Right cardiac atrium (tissue), 5 donors: ENCODE measurements around the gene SLC30A1. TPM values are rescaled to one million over a fixed set of nuclear protein-coding genes. Genes with fewer than 3 reads are reported as not detected.

Experiments
- ATAC-seq, 2 donors: fragments of 200-7000 bp; cut with Tn5 transposase; one replicate each; pipeline versions ENCODE4 v1.8.0 to v1.9.1; 2020; ENCODE audit warnings: moderate library complexity in 2 of 2, mild to moderate bottlenecking in 1 of 2
- DNase-seq, 3 donors: peaks; one replicate each; pipeline ENCODE4 v3.0.0-alpha.2; 2020
- H3K27ac ChIP-seq: one replicate; pipeline ENCODE4 v1.5.1; 2013; ENCODE audit warnings: mild to moderate bottlenecking, low read length, control low read depth, moderate library complexity
- H3K27me3 ChIP-seq: one replicate; pipeline ENCODE4 v1.6.1; 2013; ENCODE audit not compliant: control insufficient read depth, insufficient read depth
- H3K4me1 ChIP-seq: one replicate; pipeline ENCODE4 v1.6.1; 2013; ENCODE audit warnings: low read length; ENCODE audit not compliant: control insufficient read depth, insufficient read depth
- H3K4me3 ChIP-seq: one replicate; pipeline ENCODE4 v1.5.1; 2013; ENCODE audit warnings: low read length, control low read depth
- H3K9me3 ChIP-seq: one replicate; pipeline ENCODE4 v1.6.1; 2013; ENCODE audit warnings: low read length; ENCODE audit not compliant: control insufficient read depth
- WGBS: extraction: QIAGEN DNeasy Blood & Tissue Kit; methylation state at CpG from one replicate; pipeline ENCODE4 v1.1.7; 2013; 5-methylcytosine and 5-hydroxymethylcytosine counted together
- intact Hi-C, 4 donors: fragments of 100-400 bp; cut with DNase I; formaldehyde crosslinking; loops; one replicate each; pipeline versions ENCODE4 v1.11.0 to v1.14.0; 2022 to 2023
- polyA plus RNA-seq: library from polyadenylated mRNA; stranded (reverse); fragments of 200-250 nt; gene quantifications from one replicate; pipeline ENCODE4 v1.2.3, GENCODE V29; 2013
- total RNA-seq, 4 donors: library from RNA; stranded (reverse); fragmentation: NEBNext Ultra II Directional; extraction: Animal tissue kit (Norgen Biotek cat#: 25700); gene quantifications; one replicate each; pipeline ENCODE4 v1.2.1, GENCODE V29; 2021
- donor health status: healthy with polysubstance abuse.
- donor health status: DM: no; HTN: yes; CAD: no.
- donor health status: DM: no; HTN: no; CAD: no.
- donor health status: DM: no; HTN: yes; CAD: no; lungs with severe emphysema.
- donor health status: DM: yes; HTN: yes; CAD: no.

The SLC30A1 gene
- total and polyA plus RNA-seq, 5 donors: 6.0 to 19.2 (median 14.7) TPM

DNA sequence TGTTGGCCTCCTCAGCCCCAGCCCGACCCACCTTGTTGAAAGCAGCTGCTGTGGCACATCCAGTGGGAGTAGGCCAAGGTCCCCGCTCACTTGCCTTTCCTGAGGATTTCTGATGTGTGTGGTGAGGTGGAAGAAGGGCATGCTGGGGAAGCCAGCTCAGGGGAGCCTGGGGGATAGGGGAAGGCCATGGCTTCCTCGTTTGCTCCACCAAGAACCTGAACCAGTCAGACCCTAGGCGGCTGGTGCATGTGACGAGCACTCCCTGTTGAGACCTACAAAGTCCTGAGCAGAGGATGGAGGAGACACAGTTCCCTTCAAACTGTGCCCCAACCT is 38.0 kb upstream of the SLC30A1 start:
- peak overlapping the region; percentile 69 for H3K27ac ChIP-seq
- ATAC-seq (no peak), DNase-seq (no peak)
- intact Hi-C loops: no loop called here
- no peak overlapping the region for H3K4me3 ChIP-seq
- 89% methylated on average over 5 of the region's 5 CpGs for WGBS
- H3K4me1 ChIP-seq: peaks cover 13% of the 10 kb centered on the region
- no peaks in the 10 kb centered on the region for H3K9me3 ChIP-seq
- no peaks in the 10 kb centered on the region for H3K27me3 ChIP-seq

DNA sequence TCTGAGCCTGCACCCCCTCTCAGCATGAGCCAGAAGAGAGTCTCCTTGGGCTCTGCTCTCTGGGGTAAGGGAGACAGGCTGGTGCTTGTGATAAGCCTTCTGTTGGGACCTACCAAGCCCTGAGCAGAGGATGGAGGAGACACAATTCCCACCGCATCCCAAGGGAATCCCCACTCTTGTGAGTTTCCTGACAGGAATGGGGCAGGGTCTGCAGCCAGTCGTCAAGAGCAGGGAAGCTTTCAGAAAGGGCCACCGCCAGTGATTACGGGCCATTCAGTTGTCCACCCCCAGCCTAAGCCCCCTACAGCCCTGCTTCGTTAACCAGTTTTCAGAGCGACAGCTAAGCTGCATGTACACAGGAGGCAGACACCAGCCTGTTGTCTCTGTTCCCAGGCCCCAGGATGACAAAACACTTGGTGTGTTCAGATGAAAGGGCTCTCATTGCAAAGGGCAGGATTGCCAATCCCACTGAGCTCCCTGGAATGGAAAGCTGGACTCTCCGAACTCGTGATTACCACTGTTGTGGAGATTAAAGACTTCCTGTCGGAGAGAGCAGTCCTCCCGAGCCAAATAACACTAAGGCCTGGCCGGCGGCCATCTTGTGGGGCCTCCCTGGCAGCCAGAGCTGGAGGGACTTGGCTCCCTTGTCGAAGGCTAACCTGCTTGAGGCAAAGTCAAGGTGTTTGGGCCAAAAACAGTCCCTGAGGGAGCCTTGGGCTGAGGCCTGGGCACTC is 37.4 kb upstream of the SLC30A1 start:
- Histone ChIP-seq H3K4me1 (peaks cover 13% of the 10 kb centered on the region), H3K9me3 (no peaks in the 10 kb centered on the region), H3K27me3 (no peaks in the 10 kb centered on the region), H3K4me3 (no peak overlapping the region), H3K27ac (peak overlapping the region; percentile 69)
- DNase-seq: peak; percentile 86 to 95 (median 93)
- 43% methylated on average over 13 of the region's 13 CpGs for WGBS
- peak; percentile 78 to 87 for ATAC-seq
- intact Hi-C loops: no loop called here

GRCh38 chr1:211614615-211615014 is 35.7 kb upstream of the SLC30A1 start:
- no peaks in the 10 kb centered on the region for H3K27me3 ChIP-seq
- intact Hi-C loops: no loop called here
- H3K4me3 ChIP-seq: no peak overlapping the region
- no peak overlapping the region for H3K27ac ChIP-seq
- H3K9me3 ChIP-seq: no peaks in the 10 kb centered on the region
- ATAC-seq (no peak), DNase-seq (no peak)
- peaks cover 13% of the 10 kb centered on the region for H3K4me1 ChIP-seq
- WGBS: 91% methylated on average over 11 of the region's 11 CpGs

DNA sequence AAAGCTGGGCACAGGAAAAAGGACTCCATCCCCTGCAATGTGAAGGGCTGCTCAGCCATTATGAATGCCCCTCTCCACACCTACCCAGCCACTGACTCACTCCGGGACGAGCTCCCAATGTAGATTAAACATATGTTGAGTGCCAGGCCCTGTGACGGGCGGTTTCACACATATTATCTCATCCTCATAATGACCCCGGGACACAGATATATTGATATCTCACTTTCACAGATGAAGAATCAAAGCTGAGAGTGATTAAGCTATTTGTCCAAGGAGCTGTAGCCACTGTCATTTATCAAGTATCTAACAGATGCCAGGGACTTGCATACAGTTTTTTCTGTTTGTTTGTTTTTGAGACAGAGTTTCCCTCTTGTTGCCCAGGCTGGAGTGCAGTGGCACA is 35.0 kb upstream of the SLC30A1 start:
- WGBS: 57% methylated on average over 5 of the region's 5 CpGs
- ATAC-seq: no peak
- Histone ChIP-seq H3K9me3 (no peaks in the 10 kb centered on the region), H3K4me1 (peaks cover 13% of the 10 kb centered on the region), H3K4me3 (no peak overlapping the region), H3K27me3 (no peaks in the 10 kb centered on the region), H3K27ac (peak overlapping the region; percentile 65)
- intact Hi-C loops: no loop called here
- no peak for DNase-seq

GRCh38 chr1:211613108-211613947 is 34.4 kb upstream of the SLC30A1 start:
- ATAC-seq: peak; percentile 86 to 89
- no peak overlapping the region for H3K4me3 ChIP-seq
- intact Hi-C loops: no loop called here
- DNase-seq: peak; percentile 89 to 90 (median 90)
- peak overlapping the region; percentile 98 for H3K27ac ChIP-seq
- 57% methylated on average over 8 of the region's 8 CpGs for WGBS
- H3K9me3 ChIP-seq: no peaks in the 10 kb centered on the region
- no peaks in the 10 kb centered on the region for H3K27me3 ChIP-seq
- H3K4me1 ChIP-seq: peaks cover 13% of the 10 kb centered on the region

DNA sequence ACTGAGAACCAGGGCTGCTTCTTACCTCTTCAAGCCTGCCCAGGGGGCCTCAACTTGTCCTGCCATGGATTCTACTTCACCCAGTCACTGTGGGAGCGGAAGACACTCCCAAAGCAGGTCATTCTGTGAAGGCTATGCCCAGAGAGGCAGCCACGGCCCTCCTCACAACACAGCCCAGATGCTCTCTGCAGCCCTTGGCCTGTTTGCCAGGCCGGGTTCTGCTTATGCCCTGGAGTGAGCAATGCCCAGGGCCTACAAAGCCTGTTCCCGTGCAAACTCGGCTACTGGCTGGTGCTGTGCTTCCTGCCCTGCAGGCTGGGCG is 33.8 kb upstream of the SLC30A1 start:
- Histone ChIP-seq H3K4me3 (no peak overlapping the region), H3K27ac (peak overlapping the region; percentile 98), H3K4me1 (peaks cover 13% of the 10 kb centered on the region), H3K9me3 (no peaks in the 10 kb centered on the region), H3K27me3 (no peaks in the 10 kb centered on the region)
- DNase-seq (no peak), ATAC-seq (no peak)
- intact Hi-C loops: no loop called here
- WGBS: 93% methylated on average over 6 of the region's 6 CpGs

GRCh38 chr1:211611818-211612217 is 32.9 kb upstream of the SLC30A1 start:
- DNase-seq (no peak), ATAC-seq (no peak)
- no peaks in the 10 kb centered on the region for H3K9me3 ChIP-seq
- peaks cover 13% of the 10 kb centered on the region for H3K4me1 ChIP-seq
- H3K4me3 ChIP-seq: no peak overlapping the region
- WGBS: 72% methylated on average over 4 of the region's 4 CpGs
- no peaks in the 10 kb centered on the region for H3K27me3 ChIP-seq
- intact Hi-C loops: no loop called here
- H3K27ac ChIP-seq: peak overlapping the region; percentile 26

DNA sequence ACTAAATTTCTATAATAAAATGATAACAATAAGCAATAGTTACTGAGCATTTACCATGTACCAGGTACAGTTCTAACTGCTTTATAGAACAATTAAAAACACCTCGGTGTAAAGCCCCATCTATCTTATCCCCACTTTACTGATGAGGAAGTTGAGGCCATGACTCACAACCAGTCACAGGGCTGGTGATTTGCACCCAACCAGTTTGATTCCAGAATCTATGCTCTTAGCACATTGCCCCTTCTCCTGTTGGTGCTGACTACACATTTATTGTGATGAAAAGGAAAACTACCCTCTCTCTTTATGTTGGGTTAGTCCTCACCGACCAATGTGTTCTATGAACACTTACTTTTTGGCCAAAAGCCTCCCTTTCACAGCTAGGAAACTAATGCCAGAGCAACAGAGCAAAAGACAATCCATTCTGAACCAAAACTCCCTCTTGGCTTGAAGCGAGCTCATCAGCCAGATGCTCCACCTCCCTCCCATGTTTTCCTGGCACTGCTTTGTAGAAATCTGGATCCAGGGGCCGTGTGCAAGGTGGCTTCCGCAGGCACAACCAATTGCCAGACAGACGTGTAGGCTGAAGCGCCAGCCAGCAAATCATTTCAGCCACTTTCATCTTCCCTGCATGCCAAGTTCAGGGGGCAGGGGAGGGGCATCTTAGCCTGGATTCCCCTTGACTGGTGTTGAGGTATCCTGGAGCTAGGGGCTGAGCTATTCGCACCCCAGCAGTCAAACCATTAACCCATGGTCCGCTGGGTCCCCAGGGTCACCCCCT is 32.0 kb upstream of the SLC30A1 start:
- H3K27ac ChIP-seq: peak overlapping the region; percentile 46
- DNase-seq: peak; percentile 50 to 78 (median 69)
- H3K27me3 ChIP-seq: no peaks in the 10 kb centered on the region
- ATAC-seq: peak; percentile 28 to 54
- 33% methylated on average over 9 of the region's 9 CpGs for WGBS
- intact Hi-C loops: no loop called here
- H3K4me3 ChIP-seq: no peak overlapping the region
- H3K9me3 ChIP-seq: no peaks in the 10 kb centered on the region
- H3K4me1 ChIP-seq: peaks cover 9% of the 10 kb centered on the region

DNA sequence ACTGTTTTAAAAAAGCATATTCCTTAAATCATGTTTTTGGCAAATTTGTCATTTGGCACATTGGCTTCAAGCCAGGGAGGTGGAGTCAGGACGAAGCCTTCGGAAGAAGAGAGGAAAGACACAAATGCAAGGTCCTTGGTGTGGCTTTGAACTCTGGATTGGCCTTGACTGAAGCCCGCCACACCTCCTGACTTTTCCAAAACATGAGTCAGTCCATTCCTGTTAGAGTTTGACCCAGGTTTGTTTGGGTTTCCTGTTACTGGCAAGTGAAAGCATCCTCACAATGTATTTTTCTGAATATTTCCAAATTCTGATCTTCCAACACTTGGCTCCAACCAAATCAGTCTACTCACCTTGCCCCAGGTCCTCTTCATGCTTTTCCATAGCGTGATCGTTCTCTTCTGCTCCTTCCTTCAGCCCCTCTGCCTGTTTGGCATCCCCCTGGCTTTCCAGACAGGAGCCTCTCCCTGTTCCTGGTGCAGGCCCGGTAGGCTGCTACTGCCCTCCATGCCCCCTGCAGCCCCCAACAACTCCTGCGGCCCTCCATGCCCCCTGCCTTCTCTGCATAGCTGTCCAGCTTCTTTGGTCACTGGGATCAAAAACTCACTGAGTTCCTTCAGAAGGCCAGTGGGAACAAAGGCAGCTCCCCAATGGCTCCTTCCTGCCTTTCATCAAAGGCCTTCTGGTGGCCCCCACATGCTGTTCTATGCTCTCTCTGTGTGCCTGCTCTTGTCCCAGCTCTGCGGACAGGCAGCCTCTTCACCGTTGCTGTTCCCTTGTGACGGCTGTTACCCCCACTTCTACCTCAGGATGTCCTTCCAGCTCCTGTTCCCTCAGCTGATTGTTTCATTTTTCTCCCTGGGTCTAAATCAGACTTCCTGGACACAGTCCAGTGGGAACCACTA is 30.4 kb upstream of the SLC30A1 start:
- no peak overlapping the region for H3K27ac ChIP-seq
- 83% methylated on average over 10 of the region's 10 CpGs for WGBS
- H3K4me1 ChIP-seq: peaks cover 9% of the 10 kb centered on the region
- no peaks in the 10 kb centered on the region for H3K9me3 ChIP-seq
- DNase-seq (no peak), ATAC-seq (no peak)
- intact Hi-C loops: no loop called here
- H3K4me3 ChIP-seq: no peak overlapping the region
- H3K27me3 ChIP-seq: no peaks in the 10 kb centered on the region

DNA sequence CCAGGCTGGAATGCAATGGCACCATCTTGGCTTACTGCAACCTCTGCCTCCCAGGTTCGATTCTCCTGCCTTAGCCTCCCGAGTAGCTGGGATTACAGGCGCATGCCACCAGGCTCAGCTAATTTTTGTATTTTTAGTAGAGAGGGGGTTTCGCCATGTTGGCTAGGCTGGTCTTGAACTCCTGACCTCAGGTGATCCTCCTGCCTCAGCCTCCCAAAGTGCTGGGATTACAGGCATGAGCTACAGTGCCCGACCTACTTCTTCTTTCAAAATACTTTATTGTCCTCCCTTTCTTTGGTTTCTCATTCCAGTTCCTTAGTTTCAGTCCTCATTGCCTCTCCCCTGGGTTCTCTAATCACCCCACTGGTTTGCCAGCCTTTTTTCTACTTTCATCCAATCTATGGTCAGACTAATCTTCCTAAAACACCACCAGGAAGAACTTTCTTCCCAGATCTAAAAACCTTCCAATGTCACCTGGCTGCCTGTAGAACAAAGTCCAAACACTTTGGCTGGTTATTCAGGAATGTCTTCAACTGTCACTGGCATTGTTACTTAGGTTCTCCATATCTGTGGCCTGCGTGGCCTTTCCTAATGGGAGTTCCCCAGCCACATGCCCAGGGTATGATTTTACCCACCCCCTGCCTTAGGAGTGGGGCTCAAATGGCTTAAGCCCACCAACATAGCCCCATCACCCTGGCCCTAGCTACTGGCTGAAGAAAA is 29.0 kb upstream of the SLC30A1 start:
- ATAC-seq (no peak), DNase-seq (no peak)
- Histone ChIP-seq H3K4me3 (no peak overlapping the region), H3K27me3 (no peaks in the 10 kb centered on the region), H3K9me3 (no peaks in the 10 kb centered on the region), H3K27ac (no peak overlapping the region), H3K4me1 (peaks cover 2% of the 10 kb centered on the region)
- 93% methylated on average over 6 of the region's 6 CpGs for WGBS
- intact Hi-C loops: no loop called here
